ENCODE measurements around the gene DRD5. TPM values are rescaled to one million over a fixed set of nuclear protein-coding genes. Genes with fewer than 3 reads are reported as not detected.

The DRD5 gene
- total and polyA plus RNA-seq, 10 of the 15 experiments (the other 5 are each of a cell fraction or from before 2014, with no cell fraction given): not detected

- Histone ChIP-seq H2AFZ (ENCODE audit: control insufficient read depth, low read depth, low read length) (no peak overlapping the region), H3K9ac (ENCODE audit: control insufficient read depth, insufficient read depth, low read length) (no peak overlapping the region), H3K36me3 (ENCODE audit: control insufficient read depth in 2 of 2, insufficient read depth in 2 of 2, low read length in 1 of 2) (no peaks in the 10 kb centered on the region), H3K9me3 (replicated peaks; ENCODE audit: control insufficient read depth, insufficient read depth, low read length) (no peaks in the 10 kb centered on the region; the same call in 2 of the 3 replicates), H4K20me1 (ENCODE audit: control insufficient read depth, insufficient read depth) (no peaks in the 10 kb centered on the region), H3K27ac (ENCODE audit: control insufficient read depth, insufficient read depth) (no peak overlapping the region), H3K4me2 (ENCODE audit: control insufficient read depth, insufficient read depth) (no peak overlapping the region), H3K4me1 (ENCODE audit: control insufficient read depth, insufficient read depth, low read length) (no peaks in the 10 kb centered on the region), H3K4me3 (no peak overlapping the region), H3K27me3 (replicated peaks in 1 of 2; ENCODE audit: control insufficient read depth in 2 of 2, insufficient read depth in 2 of 2, low read length in 1 of 2) (no peaks in the 10 kb centered on the region), H3K79me2 (ENCODE audit: control insufficient read depth, insufficient read depth, low read length) (no peaks in the 10 kb centered on the region)
- no peak for DNase-seq (ENCODE audit: low read depth, low spot score)
- POLR2A ChIA-PET: no interaction called here
- SMC1A ChIA-PET (ENCODE audit: uncharacterized antibody, unreplicated experiment): interaction anchor here (0.7 to 1.5 kb wide), 3 partner anchors 40 to 203 kb away, joined by 3 to 5 read pairs (median 3); no protein-coding TSS in a partner anchor
- intact Hi-C loops (cut with micrococcal nuclease; ENCODE audit: unreplicated experiment): loop anchor here (5.0 kb wide), 1 partner anchor 38 kb away; no protein-coding TSS in a partner anchor
- peak; percentile 16; the same call in 1 of the 3 replicates for ATAC-seq
- BruUV-seq (replicated peaks): no TSS peak
- FAIRE-seq: no peak
- TF ChIP-seq, protein P1, sequence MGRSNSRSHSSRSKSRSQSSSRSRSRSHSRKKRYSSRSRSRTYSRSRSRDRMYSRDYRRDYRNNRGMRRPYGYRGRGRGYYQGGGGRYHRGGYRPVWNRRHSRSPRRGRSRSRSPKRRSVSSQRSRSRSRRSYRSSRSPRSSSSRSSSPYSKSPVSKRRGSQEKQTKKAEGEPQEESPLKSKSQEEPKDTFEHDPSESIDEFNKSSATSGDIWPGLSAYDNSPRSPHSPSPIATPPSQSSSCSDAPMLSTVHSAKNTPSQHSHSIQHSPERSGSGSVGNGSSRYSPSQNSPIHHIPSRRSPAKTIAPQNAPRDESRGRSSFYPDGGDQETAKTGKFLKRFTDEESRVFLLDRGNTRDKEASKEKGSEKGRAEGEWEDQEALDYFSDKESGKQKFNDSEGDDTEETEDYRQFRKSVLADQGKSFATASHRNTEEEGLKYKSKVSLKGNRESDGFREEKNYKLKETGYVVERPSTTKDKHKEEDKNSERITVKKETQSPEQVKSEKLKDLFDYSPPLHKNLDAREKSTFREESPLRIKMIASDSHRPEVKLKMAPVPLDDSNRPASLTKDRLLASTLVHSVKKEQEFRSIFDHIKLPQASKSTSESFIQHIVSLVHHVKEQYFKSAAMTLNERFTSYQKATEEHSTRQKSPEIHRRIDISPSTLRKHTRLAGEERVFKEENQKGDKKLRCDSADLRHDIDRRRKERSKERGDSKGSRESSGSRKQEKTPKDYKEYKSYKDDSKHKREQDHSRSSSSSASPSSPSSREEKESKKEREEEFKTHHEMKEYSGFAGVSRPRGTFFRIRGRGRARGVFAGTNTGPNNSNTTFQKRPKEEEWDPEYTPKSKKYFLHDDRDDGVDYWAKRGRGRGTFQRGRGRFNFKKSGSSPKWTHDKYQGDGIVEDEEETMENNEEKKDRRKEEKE (IDR thresholded peaks at IDR 0.05): no peak
- TF ChIP-seq, protein P2, sequence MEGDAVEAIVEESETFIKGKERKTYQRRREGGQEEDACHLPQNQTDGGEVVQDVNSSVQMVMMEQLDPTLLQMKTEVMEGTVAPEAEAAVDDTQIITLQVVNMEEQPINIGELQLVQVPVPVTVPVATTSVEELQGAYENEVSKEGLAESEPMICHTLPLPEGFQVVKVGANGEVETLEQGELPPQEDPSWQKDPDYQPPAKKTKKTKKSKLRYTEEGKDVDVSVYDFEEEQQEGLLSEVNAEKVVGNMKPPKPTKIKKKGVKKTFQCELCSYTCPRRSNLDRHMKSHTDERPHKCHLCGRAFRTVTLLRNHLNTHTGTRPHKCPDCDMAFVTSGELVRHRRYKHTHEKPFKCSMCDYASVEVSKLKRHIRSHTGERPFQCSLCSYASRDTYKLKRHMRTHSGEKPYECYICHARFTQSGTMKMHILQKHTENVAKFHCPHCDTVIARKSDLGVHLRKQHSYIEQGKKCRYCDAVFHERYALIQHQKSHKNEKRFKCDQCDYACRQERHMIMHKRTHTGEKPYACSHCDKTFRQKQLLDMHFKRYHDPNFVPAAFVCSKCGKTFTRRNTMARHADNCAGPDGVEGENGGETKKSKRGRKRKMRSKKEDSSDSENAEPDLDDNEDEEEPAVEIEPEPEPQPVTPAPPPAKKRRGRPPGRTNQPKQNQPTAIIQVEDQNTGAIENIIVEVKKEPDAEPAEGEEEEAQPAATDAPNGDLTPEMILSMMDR (IDR thresholded peaks at IDR 0.05 in 2 of 3, conservative IDR thresholded peaks at IDR 0.05 in 1 of 3; ENCODE audit: control insufficient read depth in 2 of 3, extremely low read depth in 1 of 3, insufficient read depth in 1 of 3, low read depth in 3 of 3, low read length in 3 of 3): 0 out of 6 replicates have a peak, but pooled peaks of 1 of the 3 experiments have one; percentile 4
- RAD21 ChIA-PET (ENCODE audit: unreplicated experiment): interaction anchor here (0.9 to 1.1 kb wide), 2 partner anchors 11 to 209 kb away, joined by 3 to 4 read pairs; no protein-coding TSS in a partner anchor
- in situ Hi-C loops (cut with MboI): no loop called here
- 33% methylated on average over 5 of the region's 5 CpGs for WGBS (ENCODE audit: insufficient coverage, insufficient replicate concordance, low lambda C conversion rate, missing lambda C conversion rate)
- CTCF ChIA-PET: interaction anchor here (0.7 to 1.6 kb wide), 3 partner anchors 40 to 807 kb away, joined by 3 to 9 read pairs (median 6); no protein-coding TSS in a partner anchor
These were observed 23.5 kb downstream of the DRD5 start for GRCh38 chr4:9804918-9805317.

All from GM12878 (cell line).